Endothelial cell (in vitro differentiated cells): ENCODE data around the gene STEAP3. TPM values are rescaled to one million over a fixed set of nuclear protein-coding genes. Genes with fewer than 3 reads are reported as not detected.

ENCODE experiments used
- DNase-seq: peaks from one replicate; pipeline ENCODE4 v3.0.0; 2021; ENCODE audit warnings: low spot score
- H3K27ac Mint-ChIP-seq: one replicate; pipeline ENCODE4 v1.8.0; 2021; ENCODE audit warnings: mixed read lengths, inconsistent platforms; ENCODE audit not compliant: unreplicated experiment
- H3K27me3 Mint-ChIP-seq: one replicate; pipeline ENCODE4 v1.8.0; 2021; ENCODE audit warnings: mild to moderate bottlenecking, moderate library complexity, mixed read lengths, inconsistent platforms; ENCODE audit not compliant: unreplicated experiment
- H3K36me3 Mint-ChIP-seq: one replicate; pipeline ENCODE4 v1.8.0; 2021; ENCODE audit warnings: mild to moderate bottlenecking, low read depth, mixed read lengths, inconsistent platforms; ENCODE audit not compliant: unreplicated experiment
- H3K4me1 Mint-ChIP-seq: one replicate; pipeline ENCODE4 v1.8.0; 2021; ENCODE audit warnings: mild to moderate bottlenecking, mixed read lengths, inconsistent platforms; ENCODE audit not compliant: unreplicated experiment
- H3K4me3 Mint-ChIP-seq: one replicate; pipeline ENCODE4 v1.8.0; 2021; ENCODE audit warnings: mild to moderate bottlenecking, mixed read lengths, inconsistent platforms; ENCODE audit not compliant: unreplicated experiment
- H3K9me3 Mint-ChIP-seq: one replicate; pipeline ENCODE4 v1.8.0; 2021; ENCODE audit warnings: mixed read lengths, inconsistent platforms; ENCODE audit not compliant: unreplicated experiment
- total RNA-seq: library from RNA; stranded (reverse); fragmentation: NEBNext Ultra II Directional; extraction: Animal tissue kit (Norgen Biotek cat#: 25700); gene quantifications from one replicate; pipeline ENCODE4 v1.2.1, GENCODE V29; 2021; ENCODE audit not compliant: unreplicated experiment
- TF ChIP-seq, protein P1 (sequence below): fragments of 200-600 bp; sonication (generic); IDR thresholded peaks from one replicate; pipeline ENCODE4 v1.5.0; 2021; ENCODE audit warnings: antibody characterized with exemption; ENCODE audit not compliant: unreplicated experiment

STEAP3 gene
- total RNA-seq, 1 donor from 2014 or later = 17.9 TPM

DNA sequence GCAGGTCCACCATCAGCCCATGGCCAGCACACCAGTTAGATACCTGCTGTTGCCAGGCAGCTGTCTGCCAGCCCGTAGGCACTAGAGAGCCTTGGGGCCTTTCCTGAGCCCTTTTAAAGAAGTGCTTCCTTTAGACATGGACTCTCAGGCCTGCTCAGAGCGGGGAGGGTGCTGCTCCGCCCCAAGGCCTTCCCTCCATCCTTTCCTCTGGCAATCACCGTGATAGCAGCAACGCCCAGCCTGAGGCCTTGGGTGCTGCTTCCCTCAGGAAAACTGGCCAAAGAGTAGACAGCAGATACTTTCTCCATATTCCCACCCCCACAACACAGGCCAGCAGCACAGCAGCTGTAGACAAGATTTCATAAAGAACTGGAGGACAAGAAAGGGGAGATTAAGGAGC is 42.7 kb upstream of the STEAP3 start:
- Mint-ChIP-seq H3K27ac (no peak overlapping the region), H3K27me3 (peaks cover 3% of the 10 kb centered on the region), H3K9me3 (no peaks in the 10 kb centered on the region), H3K36me3 (no peaks in the 10 kb centered on the region), H3K4me1 (no peaks in the 10 kb centered on the region), H3K4me3 (no peak overlapping the region)
- DNase-seq = no peak
- TF ChIP-seq, protein P1, sequence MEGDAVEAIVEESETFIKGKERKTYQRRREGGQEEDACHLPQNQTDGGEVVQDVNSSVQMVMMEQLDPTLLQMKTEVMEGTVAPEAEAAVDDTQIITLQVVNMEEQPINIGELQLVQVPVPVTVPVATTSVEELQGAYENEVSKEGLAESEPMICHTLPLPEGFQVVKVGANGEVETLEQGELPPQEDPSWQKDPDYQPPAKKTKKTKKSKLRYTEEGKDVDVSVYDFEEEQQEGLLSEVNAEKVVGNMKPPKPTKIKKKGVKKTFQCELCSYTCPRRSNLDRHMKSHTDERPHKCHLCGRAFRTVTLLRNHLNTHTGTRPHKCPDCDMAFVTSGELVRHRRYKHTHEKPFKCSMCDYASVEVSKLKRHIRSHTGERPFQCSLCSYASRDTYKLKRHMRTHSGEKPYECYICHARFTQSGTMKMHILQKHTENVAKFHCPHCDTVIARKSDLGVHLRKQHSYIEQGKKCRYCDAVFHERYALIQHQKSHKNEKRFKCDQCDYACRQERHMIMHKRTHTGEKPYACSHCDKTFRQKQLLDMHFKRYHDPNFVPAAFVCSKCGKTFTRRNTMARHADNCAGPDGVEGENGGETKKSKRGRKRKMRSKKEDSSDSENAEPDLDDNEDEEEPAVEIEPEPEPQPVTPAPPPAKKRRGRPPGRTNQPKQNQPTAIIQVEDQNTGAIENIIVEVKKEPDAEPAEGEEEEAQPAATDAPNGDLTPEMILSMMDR = no peak

DNA sequence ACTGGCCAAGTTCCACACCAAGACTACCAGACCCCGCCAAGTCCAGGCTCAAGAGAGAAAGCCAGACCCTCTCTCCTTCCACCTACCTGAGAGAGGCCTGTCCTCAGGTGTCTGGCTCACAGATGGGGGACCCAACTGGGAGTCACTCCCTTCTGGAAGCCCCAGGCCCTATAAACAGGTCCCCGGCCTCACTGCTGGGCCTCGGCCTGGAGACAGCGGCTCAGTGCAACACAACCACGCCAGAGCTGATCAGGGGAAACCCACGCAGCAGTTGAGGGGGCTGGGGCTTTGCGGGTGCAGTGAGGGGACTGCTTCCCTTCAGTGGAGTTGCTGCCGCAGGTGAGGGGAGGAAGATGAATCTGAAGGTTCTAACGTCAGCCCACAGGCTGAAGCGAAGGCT is 42.2 kb upstream of the STEAP3 start:
- H3K36me3 Mint-ChIP-seq = no peaks in the 10 kb centered on the region
- H3K27me3 Mint-ChIP-seq = peaks cover 3% of the 10 kb centered on the region
- no peak overlapping the region for H3K27ac Mint-ChIP-seq
- DNase-seq = no peak
- H3K4me3 Mint-ChIP-seq = no peak overlapping the region
- TF ChIP-seq, protein P1 = no peak
- no peaks in the 10 kb centered on the region for H3K4me1 Mint-ChIP-seq
- no peaks in the 10 kb centered on the region for H3K9me3 Mint-ChIP-seq

DNA sequence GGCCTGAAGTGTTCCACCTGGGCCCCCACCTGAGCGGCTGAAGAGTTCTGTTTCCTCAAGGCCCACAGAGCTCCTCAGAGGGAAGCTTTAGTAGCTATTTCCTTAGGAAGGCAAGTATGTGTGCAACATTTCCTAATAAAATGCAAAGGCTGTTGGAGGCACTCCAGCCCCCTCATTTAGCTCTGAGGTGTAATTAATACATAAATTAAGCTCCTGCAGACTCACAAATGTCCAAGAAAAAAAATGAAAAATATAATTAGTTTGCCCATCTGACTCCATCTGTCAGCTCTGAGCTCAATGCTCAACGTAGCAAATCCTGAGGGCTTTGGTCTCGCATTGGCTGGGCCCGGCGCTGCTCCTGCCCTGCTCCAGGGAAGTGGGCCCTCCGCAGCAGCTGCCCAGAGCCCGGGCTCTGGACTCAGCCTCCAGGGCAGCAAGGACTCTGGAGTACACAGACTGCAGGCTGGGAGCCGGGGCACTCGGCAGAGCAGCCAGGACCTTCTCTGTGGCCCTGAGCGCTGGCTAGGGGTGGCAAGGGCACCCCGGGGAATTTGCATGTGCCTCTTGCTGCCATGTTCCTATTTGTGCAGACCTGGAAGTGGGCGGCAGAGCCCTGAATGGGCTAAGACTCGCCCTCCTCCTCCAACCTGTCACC is 41.7 kb upstream of the STEAP3 start:
- no peak overlapping the region for H3K27ac Mint-ChIP-seq
- no peak for DNase-seq
- no peaks in the 10 kb centered on the region for H3K9me3 Mint-ChIP-seq
- H3K27me3 Mint-ChIP-seq = peaks cover 3% of the 10 kb centered on the region
- H3K4me3 Mint-ChIP-seq = no peak overlapping the region
- no peaks in the 10 kb centered on the region for H3K36me3 Mint-ChIP-seq
- H3K4me1 Mint-ChIP-seq = no peaks in the 10 kb centered on the region
- TF ChIP-seq, protein P1 = no peak

DNA sequence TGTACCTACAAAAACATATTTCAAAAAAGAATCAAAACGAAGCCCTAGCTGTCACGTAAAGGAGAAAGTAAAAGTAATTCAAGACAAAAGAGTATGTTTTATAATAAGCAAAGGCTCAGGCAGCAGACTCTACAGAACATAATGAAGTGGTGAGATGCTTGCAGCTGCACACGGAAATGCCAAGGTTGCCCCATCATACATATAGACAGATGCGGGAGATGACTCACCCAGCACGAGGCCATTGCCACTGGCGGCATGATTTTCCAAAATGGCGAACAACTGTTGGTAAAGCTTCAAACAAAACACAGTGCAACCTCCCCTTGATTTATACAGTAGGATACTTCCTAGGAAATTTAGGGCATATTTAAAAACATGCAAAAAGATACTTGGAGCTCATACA is 39.1 kb upstream of the STEAP3 start:
- H3K27me3 Mint-ChIP-seq = peaks cover 3% of the 10 kb centered on the region
- TF ChIP-seq, protein P1 = no peak
- no peaks in the 10 kb centered on the region for H3K4me1 Mint-ChIP-seq

DNA sequence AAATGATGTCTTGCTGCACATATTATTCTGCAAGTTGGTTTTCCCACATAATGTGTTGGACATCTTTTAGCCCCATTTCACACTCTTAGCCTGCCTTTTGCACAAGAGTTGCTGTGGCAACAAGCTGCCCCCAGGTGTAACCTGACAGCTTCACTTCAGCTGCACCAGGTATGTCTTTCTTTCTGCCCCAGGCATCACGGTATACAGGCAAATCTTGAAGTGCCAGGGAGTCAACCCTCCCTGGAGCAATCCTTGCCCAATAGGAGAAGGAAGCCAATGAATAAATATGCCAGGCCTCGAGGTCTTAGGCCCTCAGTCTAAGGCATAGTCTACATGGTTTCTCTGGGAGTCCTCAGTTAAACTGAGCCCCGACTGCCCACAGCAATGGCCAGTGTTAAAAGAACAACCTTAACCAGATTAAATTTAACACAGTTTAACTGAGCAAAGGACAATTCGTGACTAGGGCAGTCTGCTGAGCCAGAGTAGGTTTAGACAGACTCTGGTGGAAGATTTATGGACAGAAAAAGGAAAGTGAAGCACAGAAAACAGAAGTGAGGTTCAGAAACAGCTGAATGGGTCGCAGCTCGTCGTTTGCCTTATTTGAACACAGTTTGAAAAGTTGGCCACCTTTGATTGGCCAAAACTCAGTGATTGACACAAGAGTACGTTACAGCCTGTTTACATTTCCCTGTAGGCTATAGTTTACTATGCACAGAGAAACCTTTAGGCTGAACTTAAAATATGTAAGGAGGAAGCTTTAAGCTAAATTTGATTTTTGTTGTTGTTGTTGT is 33.1 kb upstream of the STEAP3 start:
- peaks cover 4% of the 10 kb centered on the region for H3K27me3 Mint-ChIP-seq

More for the DNA sequence above, 39.1 kb upstream of the STEAP3 start:
- Mint-ChIP-seq H3K36me3 (no peaks in the 10 kb centered on the region), H3K27ac (no peak overlapping the region), H3K4me3 (no peak overlapping the region), H3K9me3 (no peaks in the 10 kb centered on the region)
- no peak for DNase-seq

More for the DNA sequence above, 33.1 kb upstream of the STEAP3 start:
- Mint-ChIP-seq H3K4me1 (peaks cover 11% of the 10 kb centered on the region), H3K27ac (no peak overlapping the region), H3K36me3 (peaks cover 10% of the 10 kb centered on the region), H3K4me3 (no peak overlapping the region), H3K9me3 (peaks cover 5% of the 10 kb centered on the region)
- TF ChIP-seq, protein P1 = no peak
- DNase-seq = no peak
